Endodermal cell (in vitro differentiated cells): ENCODE results near the gene KRTAP5-6. TPM values are rescaled to one million over a fixed set of nuclear protein-coding genes. Genes with fewer than 3 reads are reported as not detected.
A peak's percentile ranks its signal among the peaks of the same experiment; 100 is the strongest.

Experiments
- DNase-seq: peaks from one replicate; pipeline ENCODE4 v3.0.0-alpha.2; 2017
- H3K27ac ChIP-seq: 2 replicates; pipeline ENCODE4 v1.5.1; 2013; ENCODE audit warnings: mild to moderate bottlenecking, low read depth, low read length, moderate library complexity
- H3K27me3 ChIP-seq: 2 replicates; pipeline ENCODE4 v1.6.1; 2013; ENCODE audit warnings: mild to moderate bottlenecking, low read length, moderate library complexity; ENCODE audit not compliant: insufficient read depth, control insufficient read depth, poor library complexity, severe bottlenecking
- H3K36me3 ChIP-seq: 2 replicates; pipeline ENCODE4 v1.7.0; 2013; ENCODE audit warnings: mild to moderate bottlenecking, low read length, moderate library complexity; ENCODE audit not compliant: control insufficient read depth, insufficient read depth
- H3K4me1 ChIP-seq: one replicate; pipeline ENCODE4 v1.7.0; 2013; ENCODE audit warnings: low read length; ENCODE audit not compliant: control insufficient read depth, insufficient read depth
- H3K4me3 ChIP-seq: 2 replicates; pipeline ENCODE4 v1.5.1; 2013; ENCODE audit warnings: mild to moderate bottlenecking, low read length, moderate library complexity
- H3K9ac ChIP-seq: 2 replicates; pipeline ENCODE4 v1.6.1; 2013; ENCODE audit warnings: mild to moderate bottlenecking, low read length, moderate library complexity; ENCODE audit not compliant: poor library complexity, severe bottlenecking; ENCODE audit errors: extremely low read depth
- H3K9me3 ChIP-seq: 2 replicates; pipeline ENCODE4 v1.6.1; 2013; ENCODE audit warnings: mild to moderate bottlenecking, low read length, moderate library complexity; ENCODE audit not compliant: control insufficient read depth
- H3K27ac Mint-ChIP-seq: 2 replicates; pipeline ENCODE4 v1.8.0; 2020; ENCODE audit warnings: mixed read lengths
- H3K27me3 Mint-ChIP-seq: 2 replicates; pipeline ENCODE4 v1.8.0; 2021; ENCODE audit warnings: mild to moderate bottlenecking, mixed read lengths; ENCODE audit not compliant: insufficient read depth
- H3K36me3 Mint-ChIP-seq: 2 replicates; pipeline ENCODE4 v1.8.0; 2020; ENCODE audit warnings: low read depth, mixed read lengths
- H3K4me1 Mint-ChIP-seq: 2 replicates; pipeline ENCODE4 v1.8.0; 2020; ENCODE audit warnings: mixed read lengths
- H3K4me3 Mint-ChIP-seq: 2 replicates; pipeline ENCODE4 v1.8.0; 2020; ENCODE audit warnings: mild to moderate bottlenecking, moderate library complexity, mixed read lengths
- H3K9me3 Mint-ChIP-seq: 2 replicates; pipeline ENCODE4 v1.8.0; 2020; ENCODE audit warnings: mild to moderate bottlenecking, mixed read lengths
- WGBS, 2 experiments: methylation state at CpG; one replicate each; pipeline versions ENCODE4 v1.1.5 to v1.1.7; 2013; ENCODE audit warnings: missing lambda C conversion rate in 2 of 2, mixed read lengths in 1 of 2; ENCODE audit not compliant: insufficient coverage in 1 of 2, insufficient read length in 1 of 2; 5-methylcytosine and 5-hydroxymethylcytosine counted together
- total RNA-seq, 2 donors: library from RNA; stranded (reverse); fragmentation: NEBNext Ultra II Directional in 1 of 2; extraction: Animal tissue kit (Norgen Biotek cat#: 25700) in 1 of 2; gene quantifications; 2 replicates in 1 of 2; 3 replicates in 1 of 2; pipeline ENCODE4 v1.2.1, GENCODE V29; 2021
- TF ChIP-seq, protein P1 (sequence below): fragments of 200-600 bp; sonication (generic); conservative IDR thresholded peaks from 2 replicates; pipeline ENCODE4 v1.5.0; 2021; ENCODE audit warnings: antibody characterized with exemption, mild to moderate bottlenecking

The KRTAP5-6 gene
- total RNA-seq, 2 donors from 2014 or later = not detected

GRCh38 chr11:1655168-1656060 is 41.6 kb upstream of the KRTAP5-6 start:
- H3K27ac ChIP-seq = no peak overlapping the region
- TF ChIP-seq, protein P1, sequence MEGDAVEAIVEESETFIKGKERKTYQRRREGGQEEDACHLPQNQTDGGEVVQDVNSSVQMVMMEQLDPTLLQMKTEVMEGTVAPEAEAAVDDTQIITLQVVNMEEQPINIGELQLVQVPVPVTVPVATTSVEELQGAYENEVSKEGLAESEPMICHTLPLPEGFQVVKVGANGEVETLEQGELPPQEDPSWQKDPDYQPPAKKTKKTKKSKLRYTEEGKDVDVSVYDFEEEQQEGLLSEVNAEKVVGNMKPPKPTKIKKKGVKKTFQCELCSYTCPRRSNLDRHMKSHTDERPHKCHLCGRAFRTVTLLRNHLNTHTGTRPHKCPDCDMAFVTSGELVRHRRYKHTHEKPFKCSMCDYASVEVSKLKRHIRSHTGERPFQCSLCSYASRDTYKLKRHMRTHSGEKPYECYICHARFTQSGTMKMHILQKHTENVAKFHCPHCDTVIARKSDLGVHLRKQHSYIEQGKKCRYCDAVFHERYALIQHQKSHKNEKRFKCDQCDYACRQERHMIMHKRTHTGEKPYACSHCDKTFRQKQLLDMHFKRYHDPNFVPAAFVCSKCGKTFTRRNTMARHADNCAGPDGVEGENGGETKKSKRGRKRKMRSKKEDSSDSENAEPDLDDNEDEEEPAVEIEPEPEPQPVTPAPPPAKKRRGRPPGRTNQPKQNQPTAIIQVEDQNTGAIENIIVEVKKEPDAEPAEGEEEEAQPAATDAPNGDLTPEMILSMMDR = no peak
- Mint-ChIP-seq H3K9me3 (no peaks in the 10 kb centered on the region), H3K36me3 (no peaks in the 10 kb centered on the region), H3K4me3 (no peak overlapping the region), H3K27me3 (peaks cover 73% of the 10 kb centered on the region), H3K27ac (no peak overlapping the region), H3K4me1 (no peaks in the 10 kb centered on the region)
- H3K4me3 ChIP-seq = no peak overlapping the region
- H3K9me3 ChIP-seq = no peaks in the 10 kb centered on the region
- H3K36me3 ChIP-seq = no peaks in the 10 kb centered on the region
- peak; percentile 29 for DNase-seq
- peaks cover 75% of the 10 kb centered on the region for H3K27me3 ChIP-seq
- whole genome bisulfite sequencing, 2 experiments = 92 to 94% methylated on average over 14 to 26 of the region's 26 CpGs
- H3K4me1 ChIP-seq = no peaks in the 10 kb centered on the region
- H3K9ac ChIP-seq = no peak overlapping the region

- Histone ChIP-seq H3K9ac (no peak overlapping the region), H3K36me3 (no peaks in the 10 kb centered on the region), H3K4me3 (no peak overlapping the region), H3K4me1 (no peaks in the 10 kb centered on the region), H3K9me3 (no peaks in the 10 kb centered on the region), H3K27ac (no peak overlapping the region), H3K27me3 (peaks cover 72% of the 10 kb centered on the region)
- TF ChIP-seq, protein P1 = no peak
- Mint-ChIP-seq H3K36me3 (no peaks in the 10 kb centered on the region), H3K27me3 (peaks cover 69% of the 10 kb centered on the region), H3K27ac (no peak overlapping the region), H3K9me3 (no peaks in the 10 kb centered on the region), H3K4me1 (no peaks in the 10 kb centered on the region), H3K4me3 (no peak overlapping the region)
- DNase-seq = peak; percentile 24
- 87 to 90% methylated on average over 7 to 9 of the region's 9 CpGs for WGBS, 2 experiments
Observed at GRCh38 chr11:1656061-1656441, 40.9 kb upstream of the KRTAP5-6 start.

DNA sequence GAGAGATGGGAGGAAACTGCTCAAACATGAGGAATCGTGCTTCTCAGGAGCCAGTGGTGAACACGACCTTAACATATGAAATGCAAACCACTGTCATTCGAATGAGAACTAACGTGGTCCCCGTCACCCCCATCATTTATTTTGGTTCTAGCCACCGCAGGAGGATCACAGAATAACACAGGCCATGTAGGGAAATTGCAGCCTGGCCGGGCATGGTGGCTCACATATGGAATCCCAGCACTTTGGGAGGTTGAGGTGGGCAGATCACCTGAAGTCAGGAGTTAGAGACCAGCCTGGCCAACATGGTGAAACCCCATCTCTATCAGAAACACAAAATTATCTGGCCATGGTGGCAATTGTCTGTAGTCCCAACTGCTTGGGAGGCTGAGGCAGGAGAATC is 40.3 kb upstream of the KRTAP5-6 start:
- Mint-ChIP-seq H3K36me3 (no peaks in the 10 kb centered on the region), H3K27me3 (peaks cover 66% of the 10 kb centered on the region), H3K9me3 (no peaks in the 10 kb centered on the region), H3K4me1 (no peaks in the 10 kb centered on the region), H3K27ac (no peak overlapping the region), H3K4me3 (no peak overlapping the region)
- Histone ChIP-seq H3K27ac (no peak overlapping the region), H3K9me3 (no peaks in the 10 kb centered on the region), H3K27me3 (peaks cover 66% of the 10 kb centered on the region), H3K4me3 (no peak overlapping the region), H3K9ac (no peak overlapping the region), H3K4me1 (no peaks in the 10 kb centered on the region), H3K36me3 (no peaks in the 10 kb centered on the region)
- WGBS, 2 experiments = 76 to 79% methylated on average over 5 to 7 of the region's 7 CpGs
- TF ChIP-seq, protein P1 = no peak
- no peak for DNase-seq
